ENCODE results near the gene SRMS.

Gene SRMS

DNA sequence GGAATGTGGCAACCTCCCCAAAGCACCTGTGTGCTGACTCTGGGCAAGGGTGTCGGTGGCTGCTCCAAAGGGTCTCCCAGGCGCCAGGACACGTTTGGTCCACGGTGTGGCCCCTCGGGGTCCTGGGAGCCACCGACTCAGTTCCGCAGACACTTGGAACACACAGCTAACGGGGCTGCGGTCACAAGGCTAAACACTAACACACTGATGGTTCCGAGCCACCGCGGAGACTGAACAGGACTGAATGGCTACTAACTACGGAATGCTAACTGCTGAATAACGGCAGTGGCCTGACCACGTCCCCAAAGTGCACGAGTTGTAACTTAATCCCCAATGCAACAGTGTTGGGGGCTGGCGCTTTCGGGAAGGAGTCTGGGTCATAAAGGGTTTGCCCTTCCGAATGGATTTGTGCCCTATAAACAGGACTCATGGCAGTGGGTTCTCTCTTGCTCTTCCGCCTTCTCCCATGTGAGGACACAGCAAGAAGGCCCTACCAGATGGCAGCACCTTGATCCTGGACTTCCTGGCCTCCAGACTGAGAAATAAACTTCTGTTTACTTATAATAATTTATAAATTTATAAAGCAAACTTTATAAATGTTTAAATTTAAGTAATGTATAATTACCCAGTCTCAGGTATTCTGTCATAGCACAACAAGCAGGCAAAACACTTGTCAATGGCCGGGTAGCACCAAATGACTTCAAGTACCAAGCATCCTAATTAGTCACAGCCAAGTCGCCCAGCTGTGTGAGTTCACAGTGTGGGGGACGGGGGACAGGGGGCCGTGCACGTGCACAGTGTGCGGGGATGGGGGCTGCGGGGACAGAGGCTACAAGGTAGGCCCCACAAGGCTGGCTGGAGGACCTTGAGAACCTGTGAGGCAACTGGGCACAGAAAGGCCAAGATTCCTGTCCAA is 46.4 kb downstream of the SRMS start:
- Histone ChIP-seq H3K9ac (ENCODE audit: low read length) (no peak overlapping the region), H3K27ac (ENCODE audit: low read length) (no peak overlapping the region), H2AFZ (ENCODE audit: low read depth, low read length) (no peak overlapping the region), H4K20me1 (ENCODE audit: insufficient read depth, low read length) (no peaks in the 10 kb centered on the region), H3K27me3 (ENCODE audit: low read depth, low read length) (peaks cover 4% of the 10 kb centered on the region; the same call in 1 of the 2 replicates), H3K36me3 (replicated peaks; ENCODE audit: low read depth, low read length) (no peaks in the 10 kb centered on the region), H3K4me3 (ENCODE audit: low read length) (no peak overlapping the region), H3K79me2 (ENCODE audit: low read length) (no peaks in the 10 kb centered on the region), H3K4me1 (ENCODE audit: low read length) (no peaks in the 10 kb centered on the region), H3K4me2 (ENCODE audit: low read length) (no peak overlapping the region), H3K9me3 (ENCODE audit: insufficient read depth, low read length) (no peaks in the 10 kb centered on the region)
- TF ChIP-seq, protein P1, sequence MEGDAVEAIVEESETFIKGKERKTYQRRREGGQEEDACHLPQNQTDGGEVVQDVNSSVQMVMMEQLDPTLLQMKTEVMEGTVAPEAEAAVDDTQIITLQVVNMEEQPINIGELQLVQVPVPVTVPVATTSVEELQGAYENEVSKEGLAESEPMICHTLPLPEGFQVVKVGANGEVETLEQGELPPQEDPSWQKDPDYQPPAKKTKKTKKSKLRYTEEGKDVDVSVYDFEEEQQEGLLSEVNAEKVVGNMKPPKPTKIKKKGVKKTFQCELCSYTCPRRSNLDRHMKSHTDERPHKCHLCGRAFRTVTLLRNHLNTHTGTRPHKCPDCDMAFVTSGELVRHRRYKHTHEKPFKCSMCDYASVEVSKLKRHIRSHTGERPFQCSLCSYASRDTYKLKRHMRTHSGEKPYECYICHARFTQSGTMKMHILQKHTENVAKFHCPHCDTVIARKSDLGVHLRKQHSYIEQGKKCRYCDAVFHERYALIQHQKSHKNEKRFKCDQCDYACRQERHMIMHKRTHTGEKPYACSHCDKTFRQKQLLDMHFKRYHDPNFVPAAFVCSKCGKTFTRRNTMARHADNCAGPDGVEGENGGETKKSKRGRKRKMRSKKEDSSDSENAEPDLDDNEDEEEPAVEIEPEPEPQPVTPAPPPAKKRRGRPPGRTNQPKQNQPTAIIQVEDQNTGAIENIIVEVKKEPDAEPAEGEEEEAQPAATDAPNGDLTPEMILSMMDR (IDR thresholded peaks at IDR 0.05; ENCODE audit: low read depth, low read length) = no peak
- no peak for TF ChIP-seq EZH2phosphoT487 (IDR thresholded peaks at IDR 0.05; ENCODE audit: low read depth)

GRCh38 chr20:63500151-63500901 is 47.2 kb downstream of the SRMS start:
- no peak overlapping the region for H3K9ac ChIP-seq (ENCODE audit: low read length)
- H3K4me1 ChIP-seq (ENCODE audit: low read length) = no peaks in the 10 kb centered on the region
- TF ChIP-seq EZH2phosphoT487 (IDR thresholded peaks at IDR 0.05; ENCODE audit: low read depth) = no peak
- TF ChIP-seq, protein P1 (IDR thresholded peaks at IDR 0.05; ENCODE audit: low read depth, low read length) = no peak
- H3K79me2 ChIP-seq (ENCODE audit: low read length) = no peaks in the 10 kb centered on the region
- no peaks in the 10 kb centered on the region for H4K20me1 ChIP-seq (ENCODE audit: insufficient read depth, low read length)
- peaks cover 4% of the 10 kb centered on the region; the same call in 1 of the 2 replicates for H3K27me3 ChIP-seq (ENCODE audit: low read depth, low read length)
- H3K36me3 ChIP-seq (replicated peaks; ENCODE audit: low read depth, low read length) = no peaks in the 10 kb centered on the region
- H3K4me2 ChIP-seq (ENCODE audit: low read length) = no peak overlapping the region
- no peaks in the 10 kb centered on the region for H3K9me3 ChIP-seq (ENCODE audit: insufficient read depth, low read length)
- H3K27ac ChIP-seq (ENCODE audit: low read length) = no peak overlapping the region
- H3K4me3 ChIP-seq (ENCODE audit: low read length) = no peak overlapping the region
- H2AFZ ChIP-seq (ENCODE audit: low read depth, low read length) = no peak overlapping the region

GRCh38 chr20:63499338-63499969 is 48.1 kb downstream of the SRMS start:
- TF ChIP-seq, protein P1 (IDR thresholded peaks at IDR 0.05; ENCODE audit: low read depth, low read length) = no peak
- no peak for TF ChIP-seq EZH2phosphoT487 (IDR thresholded peaks at IDR 0.05; ENCODE audit: low read depth)
- peaks cover 4% of the 10 kb centered on the region; the same call in 1 of the 2 replicates for H3K27me3 ChIP-seq (ENCODE audit: low read depth, low read length)
- H3K9me3 ChIP-seq (ENCODE audit: insufficient read depth, low read length) = no peaks in the 10 kb centered on the region
- H3K36me3 ChIP-seq (replicated peaks; ENCODE audit: low read depth, low read length) = no peaks in the 10 kb centered on the region
- no peak overlapping the region for H3K27ac ChIP-seq (ENCODE audit: low read length)
- no peak overlapping the region for H3K4me2 ChIP-seq (ENCODE audit: low read length)
- no peak overlapping the region for H3K4me3 ChIP-seq (ENCODE audit: low read length)
- no peak overlapping the region for H2AFZ ChIP-seq (ENCODE audit: low read depth, low read length)
- H4K20me1 ChIP-seq (ENCODE audit: insufficient read depth, low read length) = no peaks in the 10 kb centered on the region
- H3K4me1 ChIP-seq (ENCODE audit: low read length) = no peaks in the 10 kb centered on the region
- H3K9ac ChIP-seq (ENCODE audit: low read length) = no peak overlapping the region
- no peaks in the 10 kb centered on the region for H3K79me2 ChIP-seq (ENCODE audit: low read length)

- no peaks in the 10 kb centered on the region for H3K9me3 ChIP-seq (ENCODE audit: insufficient read depth, low read length)
- H3K36me3 ChIP-seq (replicated peaks; ENCODE audit: low read depth, low read length) = no peaks in the 10 kb centered on the region
- H3K4me2 ChIP-seq (ENCODE audit: low read length) = no peak within 1 kb of the TSS
- no peak for TF ChIP-seq EZH2phosphoT487 (IDR thresholded peaks at IDR 0.05; ENCODE audit: low read depth)
- TF ChIP-seq, protein P1 (IDR thresholded peaks at IDR 0.05; ENCODE audit: low read depth, low read length) = no peak
- H3K27me3 ChIP-seq (ENCODE audit: low read depth, low read length) = peaks cover 2% of the 10 kb centered on the region; the same call in 1 of the 2 replicates
- H3K4me1 ChIP-seq (ENCODE audit: low read length) = no peaks in the 10 kb centered on the region
- no peaks in the 10 kb centered on the region for H4K20me1 ChIP-seq (ENCODE audit: insufficient read depth, low read length)
- H3K4me3 ChIP-seq (ENCODE audit: low read length) = no peak within 1 kb of the TSS
- H3K9ac ChIP-seq (ENCODE audit: low read length) = no peak within 1 kb of the TSS
- no peak within 1 kb of the TSS for H3K27ac ChIP-seq (ENCODE audit: low read length)
- no peak within 1 kb of the TSS for H2AFZ ChIP-seq (ENCODE audit: low read depth, low read length)
- H3K79me2 ChIP-seq (ENCODE audit: low read length) = no peaks in the 10 kb centered on the region
These were observed 48.6 kb downstream of the SRMS start, which contains the start of gene EEF1A2 for GRCh38 chr20:63498960-63499337. Gene EEF1A2 (minus strand): TSS chr20:63499083. CDS start chr20:63497763, 1,320 bp downstream.

Measured in OCI-LY3 (cell line).